Liver (tissue), 9 donors: Measurements from ENCODE around the gene DENND4A. TPM values are rescaled to one million over a fixed set of nuclear protein-coding genes. Genes with fewer than 3 reads are reported as not detected.
A peak's percentile ranks its signal among the peaks of the same experiment; 100 is the strongest.

Experiments
- DNase-seq: peaks from one replicate; pipeline ENCODE4 v3.0.0-alpha.2; 2017; ENCODE audit warnings: low spot score
- H3K27ac ChIP-seq, 2 donors: one replicate each; pipeline ENCODE4 v1.7.0; 2013; ENCODE audit warnings: inconsistent platforms in 2 of 2, low read length in 2 of 2, control low read depth in 1 of 2, low read depth in 1 of 2, mild to moderate bottlenecking in 1 of 2
- H3K27me3 ChIP-seq, 4 donors: one replicate each; pipeline versions ENCODE4 v1.6.1 to v1.7.0; 2013; ENCODE audit warnings: low read length in 3 of 4, inconsistent platforms in 1 of 4, mild to moderate bottlenecking in 1 of 4, moderate library complexity in 1 of 4; ENCODE audit not compliant: control insufficient read depth in 4 of 4, insufficient read depth in 4 of 4
- H3K36me3 ChIP-seq, 4 donors: one replicate each; pipeline versions ENCODE4 v1.6.1 to v1.7.0; 2013; ENCODE audit warnings: low read length in 3 of 4, mild to moderate bottlenecking in 3 of 4, low read depth in 1 of 4, moderate library complexity in 1 of 4; ENCODE audit not compliant: control insufficient read depth in 4 of 4, insufficient read depth in 3 of 4
- H3K4me1 ChIP-seq, 4 donors: one replicate each; pipeline versions ENCODE4 v1.6.1 to v1.7.0; 2013; ENCODE audit warnings: low read length in 3 of 4, mild to moderate bottlenecking in 3 of 4, moderate library complexity in 1 of 4; ENCODE audit not compliant: control insufficient read depth in 4 of 4, insufficient read depth in 4 of 4
- H3K4me3 ChIP-seq, 3 donors: one replicate each; pipeline versions ENCODE4 v1.6.1 to v1.7.0; 2013; ENCODE audit warnings: low read length in 3 of 3, control low read depth in 1 of 3, low read depth in 1 of 3, mild to moderate bottlenecking in 1 of 3
- H3K9ac ChIP-seq, 2 donors: one replicate each; pipeline ENCODE4 v1.7.0; 2013; ENCODE audit warnings: low read length in 2 of 2, mild to moderate bottlenecking in 2 of 2, moderate library complexity in 2 of 2, control low read depth in 1 of 2, low read depth in 1 of 2
- H3K9me3 ChIP-seq, 4 donors: one replicate each; pipeline versions ENCODE4 v1.6.1 to v1.7.0; 2013; ENCODE audit warnings: low read length in 3 of 4; ENCODE audit not compliant: control insufficient read depth in 4 of 4
- ATF3 ChIP-seq: IDR thresholded peaks from 2 replicates; pipeline ENCODE4 v1.6.1; 2016; ENCODE audit warnings: antibody characterized with exemption
- EGR1 ChIP-seq, 2 donors: IDR thresholded peaks; 2 replicates each; pipeline ENCODE4 v1.6.1; 2016 to 2018; ENCODE audit warnings: antibody characterized with exemption in 2 of 2, low read depth in 2 of 2
- FOXA1 ChIP-seq: IDR thresholded peaks from 2 replicates; pipeline ENCODE4 v1.6.1; 2016; ENCODE audit warnings: antibody characterized with exemption
- FOXA2 ChIP-seq: IDR thresholded peaks from 2 replicates; pipeline ENCODE4 v1.6.1; 2016; ENCODE audit warnings: antibody characterized with exemption
- GABPA ChIP-seq, 2 donors: IDR thresholded peaks in 1 of 2; conservative IDR thresholded peaks in 1 of 2; 2 replicates each; pipeline ENCODE4 v1.6.1; 2016; ENCODE audit warnings: antibody characterized with exemption in 2 of 2, mild to moderate bottlenecking in 1 of 2, moderate library complexity in 1 of 2
- HNF4A ChIP-seq, 2 donors: conservative IDR thresholded peaks; 2 replicates each; pipeline ENCODE4 v1.6.1; 2016; ENCODE audit warnings: antibody characterized with exemption in 2 of 2, mild to moderate bottlenecking in 2 of 2
- HNF4G ChIP-seq: IDR thresholded peaks from 2 replicates; pipeline ENCODE4 v1.6.1; 2016; ENCODE audit warnings: antibody characterized with exemption
- JUND ChIP-seq, 2 donors: IDR thresholded peaks; 2 replicates each; pipeline ENCODE4 v1.6.1; 2016; ENCODE audit warnings: antibody characterized with exemption in 2 of 2
- MAX ChIP-seq: IDR thresholded peaks from 2 replicates; pipeline ENCODE4 v1.6.1; 2016; ENCODE audit warnings: antibody characterized with exemption
- NR2F2 ChIP-seq: IDR thresholded peaks from 2 replicates; pipeline ENCODE4 v1.6.1; 2016; ENCODE audit warnings: antibody characterized with exemption
- RAD21 ChIP-seq, 2 donors: IDR thresholded peaks; 2 replicates each; pipeline ENCODE4 v1.6.1; 2016; ENCODE audit warnings: antibody characterized with exemption in 2 of 2, mild to moderate bottlenecking in 2 of 2
- REST ChIP-seq: IDR thresholded peaks from 2 replicates; pipeline ENCODE4 v1.6.1; 2016; ENCODE audit warnings: antibody characterized with exemption, mild to moderate bottlenecking
- RXRA ChIP-seq, 2 donors: IDR thresholded peaks; 2 replicates each; pipeline ENCODE4 v1.6.1; 2017 to 2018; ENCODE audit warnings: antibody characterized with exemption in 2 of 2, mild to moderate bottlenecking in 1 of 2
- SP1 ChIP-seq: IDR thresholded peaks from 2 replicates; pipeline ENCODE4 v1.6.1; 2018; ENCODE audit warnings: antibody characterized with exemption, mild to moderate bottlenecking
- TAF1 ChIP-seq: conservative IDR thresholded peaks from 2 replicates; pipeline ENCODE4 v1.6.1; 2016; ENCODE audit warnings: antibody characterized with exemption, mild to moderate bottlenecking
- YY1 ChIP-seq: IDR thresholded peaks from 2 replicates; pipeline ENCODE4 v1.6.1; 2016; ENCODE audit warnings: antibody characterized with exemption, mild to moderate bottlenecking
- ZBTB33 ChIP-seq: IDR thresholded peaks from 2 replicates; pipeline ENCODE4 v1.6.1; 2016; ENCODE audit warnings: antibody characterized with exemption
- WGBS: extraction: QIAGEN DNeasy Blood & Tissue Kit; methylation state at CpG from one replicate; pipeline ENCODE4 v1.1.7; 2013; 5-methylcytosine and 5-hydroxymethylcytosine counted together
- polyA plus RNA-seq, 2 donors: library from polyadenylated mRNA; stranded (reverse) in 1 of 2; unstranded in 1 of 2; fragments of 200-250 nt in 1 of 2; fragments of >200 nt in 1 of 2; fragmentation: Nextera tagmentation in 1 of 2; extraction: Ambion mirVana in 1 of 2; gene quantifications; one replicate each; pipeline versions ENCODE4 v1.2.1 to v1.2.3, GENCODE V29; 2013 to 2015
- total RNA-seq, 2 donors: library from RNA; depleted of rRNA; stranded (reverse); fragments of >200 nt; gene quantifications; one replicate each; pipeline ENCODE4 v1.2.3, GENCODE V29; 2014
- TF ChIP-seq, protein P1 (sequence below): fragments of 150-350 bp; IDR thresholded peaks from 2 replicates; pipeline ENCODE4 v1.5.1; 2017; ENCODE audit warnings: improper control_type of control experiment, low read depth, low read length; ENCODE audit not compliant: missing input control
- donor health status: healthy.
- donor health status: healthy.
- donor health status: healthy.
- donor health status: healthy.
- donor health status: healthy.

The DENND4A gene
- total and polyA plus RNA-seq, 4 donors, result 5.2 to 75.5 (median 23.9) TPM

DNA sequence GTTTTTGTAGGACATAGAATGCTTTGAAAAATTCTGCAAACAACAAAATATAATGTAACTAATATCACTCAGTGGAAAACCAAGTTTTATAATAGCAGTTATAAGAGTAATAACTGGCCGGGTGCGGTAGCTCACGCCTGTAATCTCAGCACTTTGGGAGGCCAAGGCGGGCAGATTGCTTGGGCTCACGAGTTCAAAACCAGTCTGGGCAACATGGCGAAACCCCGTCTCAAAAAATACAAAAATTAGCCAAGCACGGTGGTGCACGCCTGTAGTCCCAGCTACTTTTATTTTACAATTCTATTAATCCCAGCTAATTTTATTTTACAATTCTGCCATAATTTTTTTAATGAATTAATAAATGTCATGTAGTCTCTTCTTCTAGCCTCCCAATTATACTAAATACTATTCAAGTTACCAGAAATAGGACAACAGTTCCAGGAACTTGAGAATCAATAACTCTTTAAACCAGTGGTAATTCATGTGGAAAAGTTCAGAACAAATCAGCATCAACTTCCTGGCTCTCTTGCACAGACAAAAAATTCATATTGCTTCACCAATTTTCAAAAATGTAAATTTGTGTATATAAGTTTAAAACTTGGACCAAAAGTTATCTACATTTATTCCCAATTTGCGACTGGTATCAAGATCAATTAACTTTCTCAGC is 2.2 kb downstream of the DENND4A start:
- 70% methylated on average over 10 of the region's 10 CpGs for WGBS
- peak overlapping the region; percentile 71 to 100 for H3K9ac ChIP-seq
- no peaks in the 10 kb centered on the region for H3K9me3 ChIP-seq
- peaks cover 0 to 20% (median 6%) of the 10 kb centered on the region in 4 donors for H3K4me1 ChIP-seq
- no peaks in the 10 kb centered on the region for H3K27me3 ChIP-seq
- DNase-seq, result no peak
- H3K36me3 ChIP-seq, result no peaks in the 10 kb centered on the region
- TF ChIP-seq TAF1, result no peak
- TF ChIP-seq FOXA2, result no peak
- TF ChIP-seq GABPA (IDR thresholded peaks at IDR 0.05 in 1 of 2, conservative IDR thresholded peaks at IDR 0.05 in 1 of 2), result no peak
- no peak for TF ChIP-seq YY1
- TF ChIP-seq RAD21 (IDR thresholded peaks at IDR 0.05), result peak in 1 of 2 donors; percentile 17
- TF ChIP-seq NR2F2, result no peak
- TF ChIP-seq MAX, result peak; percentile 18
- no peak for TF ChIP-seq EGR1 (IDR thresholded peaks at IDR 0.05; ENCODE audit: low read depth in 2 of 2)
- no peak for TF ChIP-seq HNF4G
- TF ChIP-seq FOXA1, result no peak
- no peak for TF ChIP-seq REST
- TF ChIP-seq SP1, result peak; percentile 16
- no peak for TF ChIP-seq HNF4A (conservative IDR thresholded peaks at IDR 0.05)
- no peak for TF ChIP-seq RXRA (IDR thresholded peaks at IDR 0.05)
- no peak for TF ChIP-seq JUND (IDR thresholded peaks at IDR 0.05)
- TF ChIP-seq, protein P1, sequence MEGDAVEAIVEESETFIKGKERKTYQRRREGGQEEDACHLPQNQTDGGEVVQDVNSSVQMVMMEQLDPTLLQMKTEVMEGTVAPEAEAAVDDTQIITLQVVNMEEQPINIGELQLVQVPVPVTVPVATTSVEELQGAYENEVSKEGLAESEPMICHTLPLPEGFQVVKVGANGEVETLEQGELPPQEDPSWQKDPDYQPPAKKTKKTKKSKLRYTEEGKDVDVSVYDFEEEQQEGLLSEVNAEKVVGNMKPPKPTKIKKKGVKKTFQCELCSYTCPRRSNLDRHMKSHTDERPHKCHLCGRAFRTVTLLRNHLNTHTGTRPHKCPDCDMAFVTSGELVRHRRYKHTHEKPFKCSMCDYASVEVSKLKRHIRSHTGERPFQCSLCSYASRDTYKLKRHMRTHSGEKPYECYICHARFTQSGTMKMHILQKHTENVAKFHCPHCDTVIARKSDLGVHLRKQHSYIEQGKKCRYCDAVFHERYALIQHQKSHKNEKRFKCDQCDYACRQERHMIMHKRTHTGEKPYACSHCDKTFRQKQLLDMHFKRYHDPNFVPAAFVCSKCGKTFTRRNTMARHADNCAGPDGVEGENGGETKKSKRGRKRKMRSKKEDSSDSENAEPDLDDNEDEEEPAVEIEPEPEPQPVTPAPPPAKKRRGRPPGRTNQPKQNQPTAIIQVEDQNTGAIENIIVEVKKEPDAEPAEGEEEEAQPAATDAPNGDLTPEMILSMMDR, result no peak
- no peak for TF ChIP-seq ZBTB33
- no peak for TF ChIP-seq ATF3
- peak overlapping the region; percentile 81 to 98 (median 95) for H3K4me3 ChIP-seq
- H3K27ac ChIP-seq, result peak overlapping the region; percentile 47 to 90
